Nephron (organoid): ENCODE measurements around the gene DMRT2.

Source experiments
- H3K27ac Mint-ChIP-seq, 3 experiments: 2 replicates each; pipeline ENCODE4 v1.8.0; 2020; ENCODE audit warnings: mixed read lengths in 3 of 3, mild to moderate bottlenecking in 2 of 3, moderate library complexity in 1 of 3
- H3K27me3 Mint-ChIP-seq: 2 replicates; pipeline ENCODE4 v1.8.0; 2021; ENCODE audit warnings: low read depth, mild to moderate bottlenecking, moderate library complexity, mixed read lengths
- H3K36me3 Mint-ChIP-seq: 2 replicates; pipeline ENCODE4 v1.8.0; 2020; ENCODE audit warnings: low read depth, mixed read lengths
- H3K4me1 Mint-ChIP-seq: 2 replicates; pipeline ENCODE4 v1.8.0; 2020; ENCODE audit warnings: mixed read lengths
- H3K4me3 Mint-ChIP-seq, 3 experiments: 2 replicates each; pipeline ENCODE4 v1.8.0; 2020; ENCODE audit warnings: mild to moderate bottlenecking in 3 of 3, mixed read lengths in 3 of 3, moderate library complexity in 2 of 3
- H3K9me3 Mint-ChIP-seq: 2 replicates; pipeline ENCODE4 v1.8.0; 2020; ENCODE audit warnings: mixed read lengths
- TF ChIP-seq, protein P1 (sequence below), 3 experiments: fragments of 200-600 bp; sonication (generic); IDR thresholded peaks; one replicate each; pipeline ENCODE4 v1.5.0; 2021; ENCODE audit warnings: antibody characterized with exemption in 3 of 3; ENCODE audit not compliant: unreplicated experiment in 3 of 3

The DMRT2 gene

GRCh38 chr9:1083325-1083913 lies 33.3 kb downstream of the DMRT2 start:
- Mint-ChIP-seq H3K27me3 (peaks cover 18% of the 10 kb centered on the region), H3K9me3 (no peaks in the 10 kb centered on the region), H3K36me3 (no peaks in the 10 kb centered on the region), H3K4me1 (peaks cover 10% of the 10 kb centered on the region), H3K4me3 (peak overlapping the region; percentile 72 to 78 (median 72)), H3K27ac (no peak overlapping the region)
- TF ChIP-seq, protein P1, sequence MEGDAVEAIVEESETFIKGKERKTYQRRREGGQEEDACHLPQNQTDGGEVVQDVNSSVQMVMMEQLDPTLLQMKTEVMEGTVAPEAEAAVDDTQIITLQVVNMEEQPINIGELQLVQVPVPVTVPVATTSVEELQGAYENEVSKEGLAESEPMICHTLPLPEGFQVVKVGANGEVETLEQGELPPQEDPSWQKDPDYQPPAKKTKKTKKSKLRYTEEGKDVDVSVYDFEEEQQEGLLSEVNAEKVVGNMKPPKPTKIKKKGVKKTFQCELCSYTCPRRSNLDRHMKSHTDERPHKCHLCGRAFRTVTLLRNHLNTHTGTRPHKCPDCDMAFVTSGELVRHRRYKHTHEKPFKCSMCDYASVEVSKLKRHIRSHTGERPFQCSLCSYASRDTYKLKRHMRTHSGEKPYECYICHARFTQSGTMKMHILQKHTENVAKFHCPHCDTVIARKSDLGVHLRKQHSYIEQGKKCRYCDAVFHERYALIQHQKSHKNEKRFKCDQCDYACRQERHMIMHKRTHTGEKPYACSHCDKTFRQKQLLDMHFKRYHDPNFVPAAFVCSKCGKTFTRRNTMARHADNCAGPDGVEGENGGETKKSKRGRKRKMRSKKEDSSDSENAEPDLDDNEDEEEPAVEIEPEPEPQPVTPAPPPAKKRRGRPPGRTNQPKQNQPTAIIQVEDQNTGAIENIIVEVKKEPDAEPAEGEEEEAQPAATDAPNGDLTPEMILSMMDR (IDR thresholded peaks at IDR 0.05; ENCODE audit: unreplicated experiment in 3 of 3) = no peak

- Mint-ChIP-seq H3K9me3 (no peaks in the 10 kb centered on the region), H3K36me3 (no peaks in the 10 kb centered on the region)
These were observed 34.9 kb downstream of the DMRT2 start for GRCh38 chr9:1085086-1085485.

GRCh38 chr9:1086517-1086916 lies 36.4 kb downstream of the DMRT2 start:
- peaks cover 14% of the 10 kb centered on the region for H3K27me3 Mint-ChIP-seq
- no peaks in the 10 kb centered on the region for H3K9me3 Mint-ChIP-seq
- H3K4me3 Mint-ChIP-seq = no peak overlapping the region
- H3K36me3 Mint-ChIP-seq = no peaks in the 10 kb centered on the region
- no peak overlapping the region for H3K27ac Mint-ChIP-seq
- TF ChIP-seq, protein P1 (IDR thresholded peaks at IDR 0.05; ENCODE audit: unreplicated experiment in 3 of 3) = no peak
- H3K4me1 Mint-ChIP-seq = peaks cover 10% of the 10 kb centered on the region

More at GRCh38 chr9:1085086-1085485, 34.9 kb downstream of the DMRT2 start:
- Mint-ChIP-seq H3K4me3 (no peak overlapping the region), H3K4me1 (peaks cover 10% of the 10 kb centered on the region), H3K27ac (no peak overlapping the region), H3K27me3 (peaks cover 15% of the 10 kb centered on the region)
- TF ChIP-seq, protein P1 (IDR thresholded peaks at IDR 0.05; ENCODE audit: unreplicated experiment in 3 of 3) = no peak

GRCh38 chr9:1087120-1087881 lies 37.1 kb downstream of the DMRT2 start:
- TF ChIP-seq, protein P1 (IDR thresholded peaks at IDR 0.05; ENCODE audit: unreplicated experiment in 3 of 3) = no peak
- H3K4me1 Mint-ChIP-seq = peaks cover 10% of the 10 kb centered on the region
- H3K9me3 Mint-ChIP-seq = no peaks in the 10 kb centered on the region
- H3K36me3 Mint-ChIP-seq = no peaks in the 10 kb centered on the region
- no peak overlapping the region for H3K27ac Mint-ChIP-seq
- H3K4me3 Mint-ChIP-seq = no peak overlapping the region
- peaks cover 10% of the 10 kb centered on the region for H3K27me3 Mint-ChIP-seq

DNA sequence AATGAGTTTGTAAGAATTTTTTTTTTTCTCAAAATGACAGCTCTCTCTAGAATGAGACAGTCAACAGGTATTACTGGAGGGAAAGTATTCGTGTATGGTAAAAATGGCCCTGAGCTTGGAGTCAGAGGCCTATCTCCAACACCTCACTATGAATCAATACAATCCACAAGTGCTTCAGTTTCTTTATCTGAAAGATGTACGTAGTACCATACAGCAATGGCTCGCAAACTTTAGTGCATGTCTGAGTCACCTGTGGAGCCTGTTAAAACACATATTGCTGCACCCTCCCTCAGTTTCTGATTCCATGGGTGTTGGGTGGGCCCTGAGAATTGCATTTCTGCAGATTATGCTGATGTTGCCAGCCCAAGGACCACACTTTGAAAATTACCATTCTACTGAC lies 44.6 kb downstream of the DMRT2 start:
- no peaks in the 10 kb centered on the region for H3K4me1 Mint-ChIP-seq
- no peaks in the 10 kb centered on the region for H3K9me3 Mint-ChIP-seq
- H3K36me3 Mint-ChIP-seq = no peaks in the 10 kb centered on the region

More for the DNA sequence above, 44.6 kb downstream of the DMRT2 start:
- Mint-ChIP-seq H3K27me3 (no peaks in the 10 kb centered on the region), H3K27ac (no peak overlapping the region), H3K4me3 (no peak overlapping the region)
- TF ChIP-seq, protein P1 (IDR thresholded peaks at IDR 0.05; ENCODE audit: unreplicated experiment in 3 of 3) = no peak
